MV-4-11 (cell line): ENCODE results near the gene HORMAD2.

Experiments used
- DNase-seq: peaks from one replicate; lab custom pipeline; 2025; lab: John Stamatoyannopoulos, UW

The HORMAD2 gene

DNA sequence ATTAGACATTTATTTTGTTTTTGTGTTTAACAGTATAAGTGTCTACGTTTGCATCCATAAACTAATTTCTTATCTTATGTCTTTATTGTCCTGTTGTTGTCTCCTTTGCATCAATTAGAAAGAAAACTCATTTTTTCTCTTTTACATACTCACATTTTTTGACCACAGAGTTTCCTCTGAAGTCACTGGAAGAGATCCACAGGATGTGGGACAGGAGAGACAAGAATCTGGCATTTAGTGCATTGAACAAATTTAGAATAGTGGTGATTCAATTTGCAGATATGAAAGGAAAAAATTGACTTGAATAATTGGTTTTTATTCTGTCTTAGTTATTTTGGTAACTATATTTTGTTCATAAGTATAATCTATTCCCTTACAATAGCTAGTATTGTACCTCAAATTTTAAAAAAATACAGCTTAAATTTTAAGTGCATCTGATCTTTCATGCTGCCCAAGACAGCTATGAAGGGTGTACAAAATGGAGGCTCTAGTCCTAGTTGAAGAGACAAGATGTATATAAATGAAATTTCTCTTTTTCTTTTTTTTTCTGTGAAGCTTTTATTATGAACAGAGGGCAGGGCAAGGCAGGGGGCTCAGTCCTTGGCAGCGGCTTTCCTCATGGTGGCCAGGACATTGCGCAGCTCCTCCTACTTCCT, 24.4 kb downstream of the HORMAD2 start:
- no peak for DNase-seq

DNA sequence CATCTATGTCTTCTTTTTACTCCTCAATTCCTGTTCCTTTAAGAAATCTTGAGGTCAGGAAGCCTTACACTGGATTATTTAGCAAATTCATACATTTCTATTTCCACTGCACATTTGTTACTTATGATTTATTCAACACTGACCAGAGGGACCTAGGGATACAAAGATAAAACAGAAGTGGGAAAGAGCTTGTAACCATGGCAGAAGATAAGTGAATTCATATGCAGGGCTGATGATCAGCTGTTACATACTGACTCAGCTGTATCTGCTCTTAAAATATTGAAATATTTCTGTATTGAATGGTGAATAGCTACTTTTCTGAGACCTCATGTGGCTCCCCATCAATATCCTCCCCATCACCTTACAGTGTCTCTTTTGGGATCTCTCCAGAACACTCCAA, 25.2 kb downstream of the HORMAD2 start:
- no peak for DNase-seq

DNA sequence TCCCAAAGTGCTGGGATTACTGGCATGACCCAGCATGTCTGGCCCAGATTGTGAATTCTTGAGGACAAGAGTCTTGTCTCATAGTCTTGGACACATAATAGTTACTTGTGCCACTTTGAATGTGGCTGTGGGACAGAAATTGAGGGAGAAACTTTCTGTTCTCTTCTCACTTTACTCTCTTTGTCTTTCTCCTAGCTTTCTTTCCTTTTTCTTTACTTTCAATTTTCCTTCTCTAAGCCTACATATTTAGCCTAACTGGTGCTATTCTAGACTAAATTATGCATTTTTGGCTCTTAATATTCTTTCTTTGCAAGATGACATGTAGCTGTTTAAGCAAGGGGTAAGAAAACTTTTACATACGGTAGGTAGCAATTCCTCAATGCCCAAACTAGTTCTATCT, 33.2 kb downstream of the HORMAD2 start:
- DNase-seq = no peak

DNA sequence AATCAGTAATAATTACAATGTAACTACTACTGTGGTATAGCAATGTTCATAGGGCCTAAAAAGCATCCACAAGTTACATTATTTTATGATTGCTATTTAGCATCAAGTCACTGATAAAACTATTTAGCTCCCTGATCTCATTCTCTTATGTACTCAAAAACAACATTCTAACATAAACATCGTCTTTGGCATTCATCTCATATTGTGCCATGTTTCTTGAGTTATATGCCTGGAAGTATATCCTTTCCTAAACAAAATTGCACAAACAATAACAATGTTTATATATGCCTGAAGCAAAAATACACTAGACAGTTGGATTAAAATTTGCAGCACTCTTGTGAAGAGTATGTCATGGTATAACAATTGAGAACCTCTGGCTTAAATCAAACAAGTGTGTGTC, 34.1 kb downstream of the HORMAD2 start:
- DNase-seq = no peak

DNA sequence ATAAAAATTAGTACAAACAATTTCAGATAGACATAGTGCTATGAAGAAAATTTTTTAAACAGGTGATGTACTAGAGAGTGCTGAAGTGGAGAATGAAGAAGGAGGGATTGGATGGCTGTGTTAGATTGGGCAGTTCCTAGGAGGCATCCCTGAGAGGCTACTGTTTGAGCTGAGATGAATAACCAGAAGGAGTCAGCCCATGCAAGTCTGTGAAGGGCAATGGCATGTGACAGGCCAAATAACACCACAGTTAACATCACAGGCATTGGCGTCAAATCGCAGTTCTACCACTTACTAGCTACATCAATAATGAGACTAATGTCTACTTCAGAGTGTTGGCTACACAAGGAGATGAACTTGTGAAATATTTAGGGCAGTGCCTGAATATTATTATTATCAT, 35.4 kb downstream of the HORMAD2 start:
- no peak for DNase-seq

DNA sequence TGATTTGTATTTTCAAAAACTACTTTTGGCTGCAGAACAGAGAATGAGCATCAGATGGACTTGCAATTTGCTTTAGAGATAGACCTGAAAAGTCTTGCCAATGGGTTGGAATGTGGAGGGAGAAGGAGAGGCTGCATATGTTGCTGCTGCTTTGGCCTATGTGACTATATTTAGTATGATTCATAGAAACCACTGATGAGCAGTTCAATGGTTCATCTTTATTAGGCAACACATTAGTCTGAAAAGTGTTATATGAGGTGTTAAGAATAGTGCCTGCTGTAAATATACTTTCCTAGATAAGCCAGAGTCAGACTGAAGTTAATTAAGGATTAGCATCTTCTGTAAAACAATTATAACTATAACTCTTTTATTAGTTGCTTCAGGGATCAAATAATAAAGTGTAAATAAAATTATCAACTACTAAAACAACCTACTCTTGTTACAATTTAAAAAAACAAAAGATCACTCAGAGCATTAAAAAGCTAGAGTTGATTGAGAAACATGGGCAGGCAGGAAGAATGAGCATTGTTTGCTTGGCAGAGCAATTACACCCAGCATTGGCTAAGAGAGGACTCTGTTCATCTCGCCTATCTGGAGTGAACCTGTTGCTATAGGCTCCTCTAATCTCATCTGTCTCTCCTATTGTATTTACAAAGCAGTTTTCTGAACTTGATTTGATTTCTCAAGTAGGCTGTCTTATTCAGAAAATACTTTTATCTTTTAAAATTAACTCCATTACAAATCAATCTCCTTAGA, 36.3 kb downstream of the HORMAD2 start:
- DNase-seq = peak; percentile 25

DNA sequence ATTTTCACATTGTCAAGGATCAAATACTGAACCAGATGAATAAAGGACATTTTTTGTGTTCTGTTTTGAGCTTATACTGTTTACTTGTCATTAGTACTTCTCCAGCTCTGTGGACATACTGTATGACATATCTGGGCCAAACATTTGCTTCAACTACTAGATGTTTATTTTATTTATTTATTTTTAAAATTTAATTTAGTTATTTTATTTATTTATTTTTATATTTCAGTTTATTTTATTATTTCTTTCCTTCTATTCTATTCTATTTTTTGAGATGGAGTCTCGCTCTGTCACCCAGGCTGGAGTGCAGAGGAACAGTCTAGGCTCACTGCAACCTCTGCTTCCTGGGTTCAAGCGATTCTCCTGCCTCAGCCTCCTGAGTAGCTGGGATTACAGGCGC, 37.0 kb downstream of the HORMAD2 start:
- no peak for DNase-seq

DNA sequence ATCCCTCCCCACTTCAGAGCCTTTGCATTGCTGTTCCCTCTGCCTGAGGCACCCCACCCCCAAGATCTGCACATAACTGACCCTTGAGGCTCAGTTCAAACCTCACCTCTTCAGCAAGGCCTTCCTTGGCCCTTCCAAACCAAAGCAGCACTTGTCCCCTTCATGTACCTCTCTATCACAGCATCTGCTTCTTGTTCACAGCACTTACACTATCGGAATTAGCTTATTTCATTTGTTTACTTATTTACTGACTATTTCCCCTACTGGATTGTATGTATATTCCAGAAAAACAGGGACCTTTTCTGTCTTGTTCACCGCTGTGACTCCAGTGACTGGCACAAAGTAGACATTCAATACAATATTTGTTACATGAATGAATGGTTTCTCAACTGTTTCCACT, 38.0 kb downstream of the HORMAD2 start:
- DNase-seq = no peak

DNA sequence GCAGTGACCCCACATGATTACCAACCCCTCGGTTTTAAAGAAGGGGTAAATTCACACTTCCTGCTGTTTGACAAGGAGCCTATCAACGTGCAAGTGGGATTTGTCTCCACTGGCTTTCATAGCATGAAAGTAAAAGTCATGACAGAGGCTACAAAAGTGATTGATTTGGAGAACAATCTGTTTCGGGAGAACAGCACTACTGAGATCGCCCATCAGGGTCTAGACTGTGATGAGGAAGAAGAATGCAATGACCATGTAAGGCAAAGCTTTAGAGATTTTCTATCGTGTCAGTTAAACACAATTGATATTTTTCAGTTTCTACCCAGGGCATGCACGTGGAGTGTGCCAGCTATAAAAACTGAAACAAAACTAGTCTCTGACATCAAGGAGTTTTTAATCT, 41.7 kb downstream of the HORMAD2 start:
- no peak for DNase-seq

DNA sequence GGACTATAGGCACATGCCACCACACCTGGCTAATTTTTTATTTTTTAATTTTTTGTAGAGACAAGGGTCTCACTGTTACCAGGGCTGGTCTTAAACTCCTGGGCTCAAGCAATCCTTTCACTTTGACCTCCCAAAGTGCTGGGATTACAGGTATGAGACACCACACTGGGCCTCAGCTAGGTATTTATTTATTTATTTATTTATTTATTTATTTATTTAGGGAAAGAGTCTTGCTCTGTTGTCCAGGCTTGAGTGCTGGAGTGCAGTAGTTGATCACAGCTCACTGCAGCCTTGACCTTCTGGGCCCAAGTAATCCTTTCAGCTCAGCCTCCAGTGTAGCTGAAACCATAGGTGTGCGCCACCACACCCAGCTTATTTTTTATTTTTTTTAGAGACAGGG, 43.2 kb downstream of the HORMAD2 start:
- no peak for DNase-seq

DNA sequence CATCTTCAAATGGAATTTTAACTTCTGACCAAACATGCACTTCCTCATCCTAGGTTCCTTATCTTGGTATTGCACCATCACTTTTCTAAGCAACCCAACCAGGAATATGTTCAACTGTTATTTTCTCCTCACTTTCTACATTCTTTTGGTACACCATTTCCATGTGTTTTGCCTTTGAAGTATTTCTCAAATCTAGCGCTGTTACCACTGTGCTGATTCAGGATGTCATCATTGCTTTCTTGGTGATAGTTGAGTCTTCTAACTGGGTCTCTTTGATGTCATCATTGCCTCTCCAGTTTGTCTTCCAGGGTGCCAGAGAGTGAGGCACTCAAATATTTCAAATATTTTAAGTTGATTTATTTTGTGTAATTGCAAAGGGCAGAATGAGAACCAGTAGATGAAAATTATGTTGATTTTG, 47.5 kb downstream of the HORMAD2 start:
- peak; percentile 75 for DNase-seq

DNA sequence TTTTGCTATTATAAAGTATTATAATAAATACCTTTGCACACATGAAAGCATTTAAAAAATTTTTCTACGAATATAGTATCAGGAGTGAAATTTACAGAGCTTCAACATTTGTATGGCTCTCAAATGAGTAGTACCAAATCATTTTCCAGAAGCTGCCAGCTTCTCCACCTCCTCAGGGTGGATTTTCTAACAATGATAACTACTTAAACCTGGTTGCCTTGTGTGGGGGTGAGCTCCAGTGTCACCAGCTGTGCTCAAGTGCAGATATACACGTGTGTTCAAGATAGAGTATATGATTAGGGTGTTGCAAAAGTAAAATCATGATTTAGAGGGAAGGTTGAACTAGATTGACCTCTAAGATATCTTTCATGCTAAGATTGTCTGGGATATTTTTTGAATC, 48.2 kb downstream of the HORMAD2 start:
- DNase-seq = no peak

DNA sequence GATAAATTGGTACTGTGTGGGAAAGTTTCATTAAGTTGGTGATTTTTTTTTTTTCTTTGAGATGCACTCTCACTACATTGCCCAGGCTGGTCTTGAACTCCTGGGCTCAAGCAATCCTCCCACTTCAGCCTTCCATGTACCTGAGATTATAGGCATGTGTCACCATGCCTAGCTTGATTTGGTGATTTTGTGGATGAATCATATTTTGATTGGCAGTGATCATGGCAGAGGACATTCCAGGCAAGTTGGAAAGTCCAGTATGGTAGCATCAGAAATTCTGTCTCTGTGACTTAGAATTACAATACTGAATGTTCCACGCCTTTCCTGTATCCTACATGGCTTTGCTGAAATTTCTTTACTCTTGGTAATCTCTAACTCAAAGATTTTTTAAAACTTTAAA, 49.4 kb downstream of the HORMAD2 start:
- DNase-seq = no peak

DNA sequence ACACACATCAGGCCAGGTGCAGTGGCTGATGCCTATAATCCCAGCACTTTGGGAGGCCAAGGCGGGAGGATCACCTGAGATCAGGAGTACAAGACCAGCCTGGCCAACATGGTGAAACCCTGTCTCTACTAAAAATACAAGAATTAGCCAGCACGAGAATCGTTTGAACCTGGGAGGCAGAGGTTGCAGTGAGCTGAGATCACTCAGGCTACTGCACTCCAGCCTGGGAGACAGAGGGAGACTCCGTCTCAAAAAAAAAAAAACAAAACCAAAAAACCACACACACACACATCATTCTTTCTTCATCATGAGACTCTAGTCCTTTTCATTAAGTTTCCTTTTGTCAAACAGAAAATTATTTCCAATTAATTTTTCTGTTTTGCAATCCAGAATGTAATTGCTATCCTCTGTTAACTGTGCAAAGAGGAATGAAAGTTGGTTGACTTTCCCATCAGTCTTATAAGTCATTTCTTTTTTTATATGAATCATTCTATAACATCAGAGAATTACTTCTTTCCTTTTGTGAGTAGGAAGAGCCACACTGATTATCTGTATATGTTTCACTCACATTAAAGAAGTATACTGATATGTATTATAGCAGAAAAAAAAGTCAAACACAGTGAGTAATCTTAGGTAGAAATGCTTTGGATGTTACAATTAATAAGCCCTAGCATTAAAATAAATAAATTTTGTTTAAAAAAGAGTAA, 52.2 kb downstream of the HORMAD2 start:
- no peak for DNase-seq

DNA sequence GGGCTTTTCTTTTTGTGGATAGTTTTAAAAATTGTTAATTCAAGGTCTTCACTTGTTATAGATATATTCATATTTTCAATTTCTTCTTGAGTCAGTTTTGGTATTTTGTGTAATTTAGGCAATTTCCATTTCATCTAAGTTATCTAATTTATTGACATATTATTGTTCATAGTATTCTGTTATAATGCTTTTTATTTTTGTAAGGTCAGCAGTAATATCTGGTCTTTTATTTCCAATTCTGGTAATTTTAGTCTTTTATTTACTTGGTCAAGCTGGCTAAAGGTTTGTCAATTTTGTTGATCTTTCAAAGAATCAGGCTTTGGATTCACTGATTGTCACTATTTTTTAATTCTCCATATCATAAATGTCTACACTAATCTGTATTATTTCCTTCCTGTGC, 60.1 kb downstream of the HORMAD2 start:
- DNase-seq = no peak

DNA sequence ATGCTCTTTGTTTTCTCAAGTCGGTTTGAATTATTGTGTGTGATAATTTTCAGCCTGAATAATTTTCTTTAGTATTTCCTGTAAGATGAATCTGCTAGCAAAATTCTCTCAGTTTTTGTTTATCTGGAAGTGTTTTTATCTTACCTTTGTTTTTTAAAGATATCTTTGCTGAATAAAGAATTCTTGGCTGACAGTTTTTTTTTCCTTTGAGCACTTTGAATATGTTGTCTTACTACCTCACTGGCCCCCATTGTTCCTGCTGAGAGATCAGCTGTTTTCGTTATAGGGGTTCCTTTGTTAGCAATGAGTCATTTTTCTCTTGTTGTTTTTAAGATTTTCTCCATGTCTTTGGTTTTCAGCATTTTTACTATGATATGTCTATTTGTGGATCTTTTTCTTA, 63.0 kb downstream of the HORMAD2 start:
- no peak for DNase-seq

DNA sequence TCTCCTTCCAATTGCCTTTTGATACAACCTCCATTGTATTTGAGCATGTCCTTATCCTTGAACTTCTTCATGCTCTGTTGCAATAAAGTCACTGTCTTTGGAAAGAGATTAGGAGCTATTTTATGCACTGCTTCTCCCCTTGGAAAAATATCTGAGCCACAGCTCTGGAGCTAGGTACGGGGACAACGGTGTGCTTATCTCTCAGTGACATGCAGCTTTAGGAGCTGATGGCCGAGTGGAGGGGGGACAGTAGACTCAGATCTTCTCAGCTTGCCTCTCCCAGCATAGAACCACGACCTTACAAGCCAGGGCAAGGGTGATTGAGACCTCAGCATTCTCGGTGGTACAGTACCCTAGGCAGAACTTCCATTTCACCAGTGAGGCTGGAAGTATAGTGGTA, 64.1 kb downstream of the HORMAD2 start:
- no peak for DNase-seq

DNA sequence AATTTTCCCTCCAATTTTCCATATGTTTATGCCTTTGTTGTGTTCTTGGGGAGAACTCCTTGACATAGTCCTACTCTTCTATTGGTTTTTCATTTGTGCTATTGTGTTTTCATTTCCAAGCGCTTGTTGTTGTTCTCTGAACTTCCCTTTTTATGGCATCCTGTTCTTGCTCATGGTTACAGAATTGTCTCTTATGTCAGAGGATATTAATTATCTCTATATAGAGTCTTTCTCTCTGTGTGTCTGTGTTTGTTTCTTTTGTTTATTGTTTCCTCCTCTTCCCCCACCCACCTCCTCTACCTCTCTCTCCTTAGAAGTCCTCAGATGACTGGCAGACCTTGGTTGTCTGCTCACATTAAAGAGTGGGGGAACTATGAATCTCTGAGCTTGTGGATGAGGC, 69.9 kb downstream of the HORMAD2 start:
- DNase-seq = no peak

DNA sequence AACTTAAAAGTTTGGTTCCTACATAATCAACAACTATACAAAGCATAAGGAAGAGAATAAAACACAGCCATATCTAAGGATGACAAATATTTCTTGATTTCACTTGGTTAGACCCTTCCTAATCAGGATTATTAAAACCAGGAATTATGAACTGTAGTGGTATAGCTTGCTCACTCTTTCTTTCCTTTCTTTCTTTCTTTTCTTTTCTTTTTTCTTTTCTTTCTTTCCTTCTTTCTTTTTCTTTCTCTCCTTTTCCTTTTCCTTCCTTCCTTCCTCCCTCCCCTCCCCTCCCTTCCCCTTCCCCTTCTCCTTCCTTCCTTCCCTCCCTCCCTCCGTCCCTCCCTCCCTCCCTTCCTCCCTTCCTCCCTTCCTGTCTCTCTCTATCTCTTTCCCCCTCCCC, 78.0 kb downstream of the HORMAD2 start:
- no peak for DNase-seq

DNA sequence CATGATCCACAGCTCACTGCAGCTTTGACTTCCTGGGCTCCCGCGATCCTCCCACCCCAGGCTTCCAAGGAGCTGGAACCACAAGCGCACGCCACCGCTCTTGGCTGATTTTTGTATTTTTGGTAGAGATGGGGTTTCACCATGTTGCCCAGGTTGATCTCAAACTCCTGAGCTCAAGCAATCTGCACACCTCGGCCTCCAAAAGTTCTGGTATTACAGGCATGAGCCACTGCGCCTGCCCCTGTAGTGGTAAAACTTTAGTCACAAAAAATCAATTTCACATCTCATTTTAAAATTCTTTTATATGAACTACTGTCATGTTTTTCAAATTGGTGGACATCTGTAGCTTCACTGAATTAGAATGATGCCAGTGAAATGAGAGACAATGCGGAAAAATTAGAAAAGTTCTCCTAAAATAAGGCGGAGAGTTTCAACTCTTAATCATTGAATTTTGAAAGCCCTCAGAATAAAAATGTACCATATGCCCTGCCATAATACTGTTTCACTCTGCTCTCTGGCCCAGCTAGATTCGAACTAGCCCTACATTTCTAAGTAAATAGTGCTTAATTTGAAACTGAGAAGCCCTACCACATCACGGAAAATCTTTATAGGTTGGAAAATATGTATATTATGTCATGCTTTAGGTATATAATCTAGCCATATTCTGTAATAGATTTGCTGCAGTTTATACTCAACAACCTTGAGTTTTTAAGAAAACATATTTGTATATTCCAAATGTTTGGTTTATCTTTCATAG, 78.7 kb downstream of the HORMAD2 start:
- DNase-seq = no peak

DNA sequence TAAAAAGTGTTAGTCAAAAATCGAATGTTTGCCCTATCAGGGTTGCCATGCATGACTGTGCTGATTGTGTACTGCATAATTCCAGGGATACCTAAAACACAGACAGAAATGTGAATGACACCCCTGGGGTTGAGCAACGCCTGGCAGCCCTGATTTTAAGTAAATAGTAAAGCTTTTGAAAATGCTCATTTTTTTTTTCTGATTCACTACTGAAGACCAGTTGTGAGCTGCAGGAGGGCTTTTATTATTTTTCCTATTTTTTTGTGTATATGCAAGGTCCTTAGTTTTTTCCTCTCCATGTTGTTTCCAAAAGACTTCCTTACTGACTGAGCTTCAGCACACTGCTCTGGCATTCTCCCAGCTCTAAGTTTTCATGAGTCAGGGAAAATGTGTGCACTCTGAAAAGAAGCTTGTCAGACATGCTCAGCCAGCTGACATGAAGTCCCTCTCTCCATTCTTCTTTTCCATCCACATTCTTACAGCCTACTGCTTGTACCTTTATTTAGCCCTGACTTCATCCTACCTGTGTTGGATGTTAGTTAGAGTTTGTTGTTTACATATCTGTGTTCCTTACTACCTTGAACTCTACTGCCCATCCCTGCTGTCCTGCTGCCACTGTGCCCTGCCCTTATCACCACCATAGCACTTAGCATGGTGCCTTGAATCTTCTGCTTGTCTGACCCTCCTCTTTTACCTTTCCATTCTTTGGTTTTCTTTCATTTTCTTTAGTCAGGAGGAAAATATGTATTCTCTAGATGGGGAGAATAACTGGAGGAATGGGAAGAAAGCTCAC, 79.5 kb downstream of the HORMAD2 start:
- no peak for DNase-seq

DNA sequence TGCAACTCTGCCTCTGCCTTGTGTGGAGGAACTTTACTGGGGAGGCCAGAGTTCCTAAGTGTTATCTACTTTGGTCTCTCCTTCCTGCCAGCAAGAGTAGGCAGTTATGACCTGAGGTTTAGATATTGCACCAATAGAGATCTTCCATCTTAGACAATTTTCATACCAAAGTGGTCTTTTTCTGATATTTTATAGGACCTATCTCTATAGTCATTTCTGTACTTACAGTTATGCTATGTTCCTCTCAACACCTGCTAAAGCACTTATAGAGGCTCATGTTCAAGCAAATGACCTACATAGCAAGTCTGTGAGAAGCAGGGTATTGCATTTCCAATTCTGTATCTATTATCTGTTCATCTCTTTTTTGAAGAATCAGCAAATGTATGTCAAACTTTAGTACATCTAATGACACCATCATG, 80.8 kb downstream of the HORMAD2 start:
- DNase-seq = no peak
